Measurements from ENCODE around the gene GOPC.

Gene GOPC

GRCh38 chr6:117547688-117548621, 54.4 kb downstream of the GOPC start:
- Histone ChIP-seq H3K4me1 (ENCODE audit: control insufficient read depth, insufficient read depth, low read length, poor library complexity, severe bottlenecking) (peaks cover 59% of the 10 kb centered on the region), H3K4me3 (ENCODE audit: extremely low read depth, insufficient read depth, low read length, poor library complexity, severe bottlenecking) (no peak overlapping the region), H3K27ac (ENCODE audit: low read depth, low read length, severe bottlenecking) (peak overlapping the region; percentile 78), H3K36me3 (ENCODE audit: control insufficient read depth, insufficient read depth, low read length) (peaks cover 72% of the 10 kb centered on the region), H3K9me3 (ENCODE audit: control insufficient read depth, low read length) (no peaks in the 10 kb centered on the region)
- WGBS, 2 experiments (ENCODE audit: insufficient coverage in 2 of 2): 96 to 98% methylated on average over 41 to 63 of the region's 64 CpGs

GRCh38 chr6:117546674-117547073, 55.6 kb downstream of the GOPC start:
- Histone ChIP-seq H3K4me3 (ENCODE audit: extremely low read depth, insufficient read depth, low read length, poor library complexity, severe bottlenecking) (no peak overlapping the region), H3K9me3 (ENCODE audit: control insufficient read depth, low read length) (no peaks in the 10 kb centered on the region), H3K4me1 (ENCODE audit: control insufficient read depth, insufficient read depth, low read length, poor library complexity, severe bottlenecking) (peaks cover 47% of the 10 kb centered on the region), H3K27ac (ENCODE audit: low read depth, low read length, severe bottlenecking) (peak overlapping the region; percentile 52), H3K36me3 (ENCODE audit: control insufficient read depth, insufficient read depth, low read length) (peaks cover 85% of the 10 kb centered on the region)
- 90 to 97% methylated on average over 5 of the region's 5 CpGs for WGBS, 2 experiments (ENCODE audit: insufficient coverage in 2 of 2)

- Histone ChIP-seq H3K4me1 (ENCODE audit: control insufficient read depth, insufficient read depth, low read length, poor library complexity, severe bottlenecking) (peaks cover 32% of the 10 kb centered on the region), H3K36me3 (ENCODE audit: control insufficient read depth, insufficient read depth, low read length) (peaks cover 91% of the 10 kb centered on the region), H3K27ac (ENCODE audit: low read depth, low read length, severe bottlenecking) (peak overlapping the region; percentile 57), H3K4me3 (ENCODE audit: extremely low read depth, insufficient read depth, low read length, poor library complexity, severe bottlenecking) (no peak overlapping the region), H3K9me3 (ENCODE audit: control insufficient read depth, low read length) (no peaks in the 10 kb centered on the region)
- WGBS, 2 experiments (ENCODE audit: insufficient coverage in 2 of 2): 87 to 100% methylated on average over 1 to 3 of the region's 4 CpGs
These were observed 57.1 kb downstream of the GOPC start for GRCh38 chr6:117545161-117545595.

- Histone ChIP-seq H3K36me3 (ENCODE audit: control insufficient read depth, insufficient read depth, low read length) (peaks cover 92% of the 10 kb centered on the region), H3K9me3 (ENCODE audit: control insufficient read depth, low read length) (no peaks in the 10 kb centered on the region), H3K4me1 (ENCODE audit: control insufficient read depth, insufficient read depth, low read length, poor library complexity, severe bottlenecking) (peaks cover 28% of the 10 kb centered on the region), H3K4me3 (ENCODE audit: extremely low read depth, insufficient read depth, low read length, poor library complexity, severe bottlenecking) (no peak overlapping the region), H3K27ac (ENCODE audit: low read depth, low read length, severe bottlenecking) (peak overlapping the region; percentile 57)
- 71 to 86% methylated on average over 1 to 2 of the region's 3 CpGs for WGBS, 2 experiments (ENCODE audit: insufficient coverage in 2 of 2)
These were observed 57.6 kb downstream of the GOPC start for GRCh38 chr6:117544716-117545115.

GRCh38 chr6:117542493-117542892, 59.8 kb downstream of the GOPC start:
- Histone ChIP-seq H3K4me3 (ENCODE audit: extremely low read depth, insufficient read depth, low read length, poor library complexity, severe bottlenecking) (no peak overlapping the region), H3K27ac (ENCODE audit: low read depth, low read length, severe bottlenecking) (no peak overlapping the region), H3K9me3 (ENCODE audit: control insufficient read depth, low read length) (no peaks in the 10 kb centered on the region), H3K36me3 (ENCODE audit: control insufficient read depth, insufficient read depth, low read length) (peaks cover 89% of the 10 kb centered on the region), H3K4me1 (ENCODE audit: control insufficient read depth, insufficient read depth, low read length, poor library complexity, severe bottlenecking) (peaks cover 7% of the 10 kb centered on the region)
- WGBS, 2 experiments (ENCODE audit: insufficient coverage in 2 of 2): 92 to 94% methylated on average over 2 to 3 of the region's 3 CpGs

- Histone ChIP-seq H3K9me3 (ENCODE audit: control insufficient read depth, low read length) (no peaks in the 10 kb centered on the region), H3K36me3 (ENCODE audit: control insufficient read depth, insufficient read depth, low read length) (peaks cover 88% of the 10 kb centered on the region), H3K27ac (ENCODE audit: low read depth, low read length, severe bottlenecking) (no peak overlapping the region), H3K4me1 (ENCODE audit: control insufficient read depth, insufficient read depth, low read length, poor library complexity, severe bottlenecking) (peaks cover 16% of the 10 kb centered on the region), H3K4me3 (ENCODE audit: extremely low read depth, insufficient read depth, low read length, poor library complexity, severe bottlenecking) (no peak overlapping the region)
- WGBS, 2 experiments (ENCODE audit: insufficient coverage in 2 of 2): 94 to 96% methylated on average over 6 of the region's 8 CpGs
These were observed 61.6 kb downstream of the GOPC start for GRCh38 chr6:117540670-117541069.

- H3K27ac ChIP-seq (ENCODE audit: low read depth, low read length, severe bottlenecking): no peak overlapping the region
- H3K4me3 ChIP-seq (ENCODE audit: extremely low read depth, insufficient read depth, low read length, poor library complexity, severe bottlenecking): no peak overlapping the region
- 92 to 93% methylated on average over 7 of the region's 9 CpGs for WGBS, 2 experiments (ENCODE audit: insufficient coverage in 2 of 2)
- H3K9me3 ChIP-seq (ENCODE audit: control insufficient read depth, low read length): no peaks in the 10 kb centered on the region
- peaks cover 25% of the 10 kb centered on the region for H3K4me1 ChIP-seq (ENCODE audit: control insufficient read depth, insufficient read depth, low read length, poor library complexity, severe bottlenecking)
- H3K36me3 ChIP-seq (ENCODE audit: control insufficient read depth, insufficient read depth, low read length): peaks cover 79% of the 10 kb centered on the region
These were observed 63.7 kb downstream of the GOPC start for GRCh38 chr6:117538615-117539014.

- no peaks in the 10 kb centered on the region for H3K9me3 ChIP-seq (ENCODE audit: control insufficient read depth, low read length)
- peaks cover 36% of the 10 kb centered on the region for H3K4me1 ChIP-seq (ENCODE audit: control insufficient read depth, insufficient read depth, low read length, poor library complexity, severe bottlenecking)
- H3K4me3 ChIP-seq (ENCODE audit: extremely low read depth, insufficient read depth, low read length, poor library complexity, severe bottlenecking): no peak overlapping the region
- peaks cover 83% of the 10 kb centered on the region for H3K36me3 ChIP-seq (ENCODE audit: control insufficient read depth, insufficient read depth, low read length)
- WGBS, 2 experiments (ENCODE audit: insufficient coverage in 2 of 2): 86 to 91% methylated on average over 2 to 3 of the region's 4 CpGs
- peak overlapping the region; percentile 75 for H3K27ac ChIP-seq (ENCODE audit: low read depth, low read length, severe bottlenecking)
These were observed 66.0 kb downstream of the GOPC start for GRCh38 chr6:117536317-117536716.

GRCh38 chr6:117534974-117535373, 67.3 kb downstream of the GOPC start:
- WGBS, 2 experiments (ENCODE audit: insufficient coverage in 2 of 2): 83 to 100% methylated on average over 2 to 3 of the region's 3 CpGs
- Histone ChIP-seq H3K36me3 (ENCODE audit: control insufficient read depth, insufficient read depth, low read length) (peaks cover 77% of the 10 kb centered on the region), H3K9me3 (ENCODE audit: control insufficient read depth, low read length) (no peaks in the 10 kb centered on the region), H3K27ac (ENCODE audit: low read depth, low read length, severe bottlenecking) (peak overlapping the region; percentile 75), H3K4me1 (ENCODE audit: control insufficient read depth, insufficient read depth, low read length, poor library complexity, severe bottlenecking) (peaks cover 39% of the 10 kb centered on the region), H3K4me3 (ENCODE audit: extremely low read depth, insufficient read depth, low read length, poor library complexity, severe bottlenecking) (no peak overlapping the region)

GRCh38 chr6:117533775-117534174, 68.5 kb downstream of the GOPC start:
- Histone ChIP-seq H3K36me3 (ENCODE audit: control insufficient read depth, insufficient read depth, low read length) (peaks cover 69% of the 10 kb centered on the region), H3K4me3 (ENCODE audit: extremely low read depth, insufficient read depth, low read length, poor library complexity, severe bottlenecking) (no peak overlapping the region), H3K4me1 (ENCODE audit: control insufficient read depth, insufficient read depth, low read length, poor library complexity, severe bottlenecking) (peaks cover 39% of the 10 kb centered on the region), H3K27ac (ENCODE audit: low read depth, low read length, severe bottlenecking) (no peak overlapping the region), H3K9me3 (ENCODE audit: control insufficient read depth, low read length) (no peaks in the 10 kb centered on the region)
- WGBS, 2 experiments (ENCODE audit: insufficient coverage in 2 of 2): 88 to 100% methylated on average over 3 to 4 of the region's 4 CpGs
